RWPE1 (cell line): ENCODE data around the gene TMEM39B.
"Not testable (repeated sequence)": the region's sequence is repeated elsewhere in the genome, so short reads cannot be mapped to it uniquely, and the experiment has no call there.

Source experiments
- CTCF ChIA-PET: fragments of 350-600 bp; sonication (Branson Sonifier 250); formaldehyde crosslinking; extraction: SDS; loops from one replicate; lab custom pipeline; 2021; lab: Yijun Ruan, JAX
- POLR2A ChIA-PET: fragments of 400-600 bp; formaldehyde crosslinking; extraction: SDS; loops from one replicate; lab custom pipeline; 2020; ENCODE audit warnings: antibody characterized with exemption; ENCODE audit not compliant: low non-redundant PET; lab: Yijun Ruan, JAX
- DNase-seq: peaks from one replicate; pipeline ENCODE4 v3.0.0; 2012; ENCODE audit warnings: low spot score
- H3K27ac ChIP-seq: fragments of 450-650 bp; 2 replicates; pipeline ENCODE4 v1.5.1; 2017
- CTCF ChIP-seq: fragments of 450-650 bp; conservative IDR thresholded peaks from 2 replicates; pipeline ENCODE4 v1.5.1; 2017; ENCODE audit warnings: low read depth, mild to moderate bottlenecking

The TMEM39B gene

GRCh38 chr1:32105338-32105737, 32.6 kb downstream of the TMEM39B start:
- no peak for TF ChIP-seq CTCF
- H3K27ac ChIP-seq = no peak overlapping the region
- ChIA-PET POLR2A (no interaction called here), CTCF (no interaction called here)
- no peak for DNase-seq

GRCh38 chr1:32106663-32107275, 34.0 kb downstream of the TMEM39B start:
- no peak for TF ChIP-seq CTCF
- DNase-seq = no peak
- ChIA-PET POLR2A (no interaction called here), CTCF (interaction anchor here (0.5 kb wide), 1 partner anchor 20 kb away, joined by 8 read pairs; no protein-coding TSS in a partner anchor)
- H3K27ac ChIP-seq = peak overlapping the region; percentile 96

GRCh38 chr1:32107742-32108661, 35.3 kb downstream of the TMEM39B start, which contains the start of gene KPNA6:
Gene KPNA6 (plus strand): TSS chr1:32108056. CDS start chr1:32108131, 75 bp downstream.
- CTCF ChIA-PET = interaction anchor here (0.5 to 1.5 kb wide), 6 partner anchors 10 to 77 kb away, joined by 3 to 8 read pairs (median 4); partner anchors contain the start of gene TMEM39B
- DNase-seq = peak; percentile 86
- POLR2A ChIA-PET = interaction anchor here (0.5 to 1.2 kb wide), 2 partner anchors 35 to 155 kb away, joined by 3 to 6 read pairs; no protein-coding TSS in a partner anchor
- no peak for TF ChIP-seq CTCF
- peak within 1 kb of the TSS; percentile 96 for H3K27ac ChIP-seq

- no peak for DNase-seq
- CTCF ChIA-PET = interaction anchor here (0.6 to 0.8 kb wide), 2 partner anchors 13 to 54 kb away, joined by 5 to 6 read pairs; no protein-coding TSS in a partner anchor
- TF ChIP-seq CTCF = no peak
- POLR2A ChIA-PET = no interaction called here
- H3K27ac ChIP-seq = no peak overlapping the region
Observed at GRCh38 chr1:32111040-32111623, 38.4 kb downstream of the TMEM39B start.

DNA sequence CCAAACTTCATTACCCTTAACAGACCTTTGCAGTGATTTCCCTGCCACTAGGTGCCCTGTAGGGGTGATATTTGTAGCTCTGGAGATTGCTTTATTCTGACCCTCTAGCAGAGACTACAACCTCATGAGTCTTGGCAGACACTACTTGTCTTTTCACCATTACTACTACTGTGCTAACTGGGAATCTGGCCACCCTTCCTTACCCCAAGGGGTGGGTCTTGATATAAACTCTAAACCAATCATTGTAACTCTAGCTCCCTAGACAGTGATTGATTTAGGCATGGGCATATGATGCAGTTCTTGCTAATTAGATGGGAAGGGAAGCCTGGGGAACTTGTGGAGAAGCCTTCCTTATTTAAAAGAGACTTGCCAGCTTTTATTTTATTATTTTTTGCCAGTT, 39.0 kb downstream of the TMEM39B start:
- H3K27ac ChIP-seq = no peak overlapping the region
- POLR2A ChIA-PET = no interaction called here
- no peak for DNase-seq
- TF ChIP-seq CTCF = no peak
- CTCF ChIA-PET = no interaction called here

GRCh38 chr1:32112806-32113375, 40.2 kb downstream of the TMEM39B start:
- CTCF ChIA-PET = no interaction called here
- TF ChIP-seq CTCF = no peak
- DNase-seq = no peak
- POLR2A ChIA-PET = no interaction called here
- no peak overlapping the region for H3K27ac ChIP-seq

DNA sequence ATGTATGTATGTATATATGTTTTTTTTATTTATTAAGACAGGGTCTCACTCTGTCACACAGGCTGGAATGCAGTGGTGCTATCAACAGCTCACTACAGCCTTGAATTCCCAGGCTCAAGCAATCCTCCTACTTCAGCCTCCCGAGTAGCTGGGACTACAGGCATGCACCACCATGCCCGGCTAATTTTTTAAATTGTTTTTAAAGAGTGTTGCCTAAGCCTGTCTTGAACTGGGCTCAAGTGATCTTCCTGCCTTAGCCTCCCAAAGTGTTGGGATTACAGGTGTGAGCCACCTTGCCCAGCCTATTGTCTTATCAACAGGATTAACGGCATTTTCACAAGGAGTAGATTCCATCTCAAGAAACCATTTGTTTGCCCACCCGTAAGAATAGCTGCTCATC, 40.7 kb downstream of the TMEM39B start:
- POLR2A ChIA-PET, DNase-seq, H3K27ac ChIP-seq, CTCF ChIA-PET: not testable (repeated sequence)
